ENCODE results near the gene ACER2. TPM values are rescaled to one million over a fixed set of nuclear protein-coding genes. Genes with fewer than 3 reads are reported as not detected.

ACER2 gene
- total and polyA plus RNA-seq, 2 of the 8 experiments (the other 6 are each of a cell fraction or from before 2014, with no cell fraction given), result 7.4 to 8.8 TPM

- TF ChIP-seq MAFK (IDR thresholded peaks at IDR 0.05; ENCODE audit: low read depth, low read length) (no peak), ZNF274 (IDR thresholded peaks at IDR 0.05; ENCODE audit: borderline replicate concordance, extremely low read depth, low read length) (no peak), FOSL1 (IDR thresholded peaks at IDR 0.05; ENCODE audit: insufficient read depth, low read depth, low read length) (no peak), CHD2 (IDR thresholded peaks at IDR 0.05; ENCODE audit: low read length) (no peak), PHF8 (conservative IDR thresholded peaks at IDR 0.05; ENCODE audit: low read depth, low read length) (peak; percentile 70), CHD1 (IDR thresholded peaks at IDR 0.05; ENCODE audit: low read depth, low read length) (no peak), HDAC2 (IDR thresholded peaks at IDR 0.05; ENCODE audit: borderline replicate concordance in 1 of 2, low read depth in 2 of 2, low read length in 2 of 2) (peak in 1 of 2 experiments; percentile 63; a peak in 2 of 4 replicates), KDM5A (IDR thresholded peaks at IDR 0.05; ENCODE audit: low read length) (no peak), CREB1 (IDR thresholded peaks at IDR 0.05) (no peak; the same call in 1 of the 2 replicates), SP2 (IDR thresholded peaks at IDR 0.05; ENCODE audit: low read length) (no peak), SRF (IDR thresholded peaks at IDR 0.05; ENCODE audit: low read depth, low read length) (no peak), JUN (IDR thresholded peaks at IDR 0.05; ENCODE audit: low read depth, low read length) (no peak), TBP (IDR thresholded peaks at IDR 0.05; ENCODE audit: low read depth, low read length) (peak; percentile 81), TEAD4 (IDR thresholded peaks at IDR 0.05; ENCODE audit: low read depth, low read length) (no peak), BCL11A (IDR thresholded peaks at IDR 0.05; ENCODE audit: low read depth in 2 of 2, low read length in 2 of 2) (no peak), MAX (IDR thresholded peaks at IDR 0.05) (peak; percentile 49), POU5F1 (IDR thresholded peaks at IDR 0.05; ENCODE audit: low read depth, low read length) (no peak), EZH2 (IDR thresholded peaks at IDR 0.05; ENCODE audit: low read depth, low read length, severe bottlenecking) (no peak), JUND (IDR thresholded peaks at IDR 0.05; ENCODE audit: low read length) (no peak; the same call in 1 of the 2 replicates)
These were observed at the start of gene ACER2 (continued) for GRCh38 chr9:19408693-19409400.

Data from H1 (cell line).